HUES6 (cell line): ENCODE measurements around the gene PABPN1L.

Experiments
- H3K27ac ChIP-seq: 2 replicates; pipeline ENCODE4 v1.7.0; 2013; ENCODE audit warnings: low read depth, mild to moderate bottlenecking, low read length, inconsistent platforms
- H3K27me3 ChIP-seq: 2 replicates; pipeline ENCODE4 v1.6.1; 2013; ENCODE audit warnings: low read length; ENCODE audit not compliant: control insufficient read depth, insufficient read depth
- H3K36me3 ChIP-seq: 2 replicates; pipeline ENCODE4 v1.6.1; 2013; ENCODE audit warnings: low read length; ENCODE audit not compliant: control insufficient read depth, insufficient read depth
- H3K4me1 ChIP-seq: 2 replicates; pipeline ENCODE4 v1.6.1; 2013; ENCODE audit warnings: low read length; ENCODE audit not compliant: control insufficient read depth, insufficient read depth
- H3K4me3 ChIP-seq: 2 replicates; pipeline ENCODE4 v1.5.1; 2013; ENCODE audit warnings: low read depth, low read length
- H3K9ac ChIP-seq: one replicate; pipeline ENCODE4 v1.6.1; 2013; ENCODE audit warnings: mild to moderate bottlenecking, low read length
- H3K9me3 ChIP-seq: 2 replicates; pipeline ENCODE4 v1.6.1; 2013; ENCODE audit warnings: low read depth, low read length; ENCODE audit not compliant: control insufficient read depth, insufficient read depth

The PABPN1L gene

DNA sequence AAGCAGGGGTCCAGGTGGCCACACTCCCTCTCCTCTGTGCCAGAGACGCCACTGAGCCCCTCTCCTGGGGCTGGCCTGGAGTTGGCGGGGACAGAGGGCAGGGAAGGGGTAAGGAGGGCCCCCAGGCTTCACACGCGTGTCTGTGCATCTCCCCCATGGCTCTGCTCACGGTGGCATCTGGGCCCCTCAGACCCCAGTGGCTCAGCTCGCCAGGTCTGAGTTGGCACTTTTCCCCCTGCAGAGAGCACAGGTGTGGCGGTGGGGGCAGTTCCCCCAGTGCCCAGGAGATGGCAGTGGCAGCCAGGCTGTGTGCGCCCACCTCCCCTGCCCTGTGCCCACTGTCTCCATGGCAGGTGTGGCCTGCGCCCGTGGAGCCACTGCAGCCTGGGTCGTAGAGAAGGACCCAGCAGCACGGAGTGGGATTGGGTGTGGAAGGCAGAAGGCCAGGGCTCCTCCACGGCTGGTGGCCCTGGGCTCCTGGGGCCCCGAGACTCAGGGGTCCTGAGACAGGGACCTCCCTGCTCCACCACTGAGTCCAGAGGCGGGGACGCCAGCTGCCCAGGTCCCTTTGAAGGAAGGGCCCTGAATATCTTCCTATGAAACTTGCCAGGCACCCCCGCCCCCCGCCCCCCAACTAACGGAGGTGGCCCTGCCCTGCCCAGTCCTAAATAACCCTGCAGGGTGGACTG, 50.4 kb downstream of the PABPN1L start:
- Histone ChIP-seq H3K27ac (no peak overlapping the region), H3K4me3 (no peak overlapping the region), H3K36me3 (no peaks in the 10 kb centered on the region), H3K4me1 (peaks cover 4% of the 10 kb centered on the region; the same call in 1 of the 2 replicates), H3K27me3 (no peaks in the 10 kb centered on the region), H3K9me3 (no peaks in the 10 kb centered on the region), H3K9ac (no peak overlapping the region)

DNA sequence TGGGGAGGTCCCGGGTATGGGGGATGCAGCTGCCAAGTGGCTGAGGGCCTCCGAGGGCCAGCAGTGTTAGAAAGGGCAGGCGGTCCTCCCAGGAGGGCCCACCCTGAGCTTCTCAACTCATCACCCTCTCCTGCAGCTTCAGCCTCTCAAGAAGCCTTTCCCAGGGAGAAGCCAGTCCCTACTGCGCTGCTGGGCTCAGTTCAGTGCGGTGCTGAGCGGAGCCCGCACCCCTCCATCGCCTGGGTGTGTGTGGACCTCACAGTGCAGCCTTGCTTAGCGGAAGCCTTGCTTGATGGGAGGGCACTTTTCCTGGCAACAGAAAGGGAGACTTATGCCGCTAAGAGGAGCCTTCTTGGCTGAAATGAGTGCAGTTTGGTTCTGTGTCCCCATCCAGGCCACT, 51.2 kb downstream of the PABPN1L start:
- Histone ChIP-seq H3K36me3 (peaks cover 5% of the 10 kb centered on the region), H3K9ac (no peak overlapping the region), H3K27me3 (no peaks in the 10 kb centered on the region), H3K4me1 (peaks cover 12% of the 10 kb centered on the region), H3K9me3 (no peaks in the 10 kb centered on the region), H3K4me3 (no peak overlapping the region), H3K27ac (no peak overlapping the region)

DNA sequence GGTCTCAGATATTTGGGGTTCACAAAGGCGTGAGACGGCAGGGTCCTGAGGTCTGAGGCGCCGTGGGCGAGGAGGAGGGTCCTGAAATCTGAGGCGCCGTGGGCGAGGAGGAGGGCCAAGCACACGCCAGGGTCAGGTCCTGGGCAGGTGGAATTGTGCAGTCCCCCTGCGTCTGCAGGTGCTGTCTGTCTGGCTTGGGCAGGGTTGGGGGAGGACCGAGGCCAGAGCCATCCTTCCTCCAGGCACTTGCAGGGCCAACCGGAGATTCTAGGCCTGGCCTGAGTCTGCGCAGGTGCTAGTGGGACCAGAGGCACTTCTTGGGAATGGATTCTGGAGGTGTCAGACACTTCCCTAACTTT, 52.3 kb downstream of the PABPN1L start:
- peaks cover 18% of the 10 kb centered on the region for H3K4me1 ChIP-seq
- no peaks in the 10 kb centered on the region for H3K27me3 ChIP-seq
- no peak overlapping the region for H3K4me3 ChIP-seq
- no peak overlapping the region for H3K27ac ChIP-seq
- H3K9me3 ChIP-seq, result no peaks in the 10 kb centered on the region
- no peak overlapping the region for H3K9ac ChIP-seq
- H3K36me3 ChIP-seq, result peaks cover 16% of the 10 kb centered on the region
